Measurements from ENCODE around the gene MIA2. TPM values are rescaled to one million over a fixed set of nuclear protein-coding genes. Genes with fewer than 3 reads are reported as not detected.

MIA2 gene
- total RNA-seq, 4 donors from 2014 or later, result 10.9 to 17.0 (median 12.6) TPM

GRCh38 chr14:39268393-39268792, 34.7 kb downstream of the MIA2 start:
- intact Hi-C loops (cut with DNase I), result loop anchor here (5.0 to 10.0 kb wide), 3 partner anchors 101 to 164 kb away; partner anchors contain the start of gene SEC23A
- TF ChIP-seq EP300 (IDR thresholded peaks at IDR 0.05), result no peak
- no peak for TF ChIP-seq CTCF (IDR thresholded peaks at IDR 0.05)
- no peak for TF ChIP-seq POLR2AphosphoS5 (IDR thresholded peaks at IDR 0.05)
- TF ChIP-seq POLR2A (IDR thresholded peaks at IDR 0.05; ENCODE audit: low read depth), result no peak
- Histone ChIP-seq H3K36me3 (no peaks in the 10 kb centered on the region), H3K4me1 (peaks cover 13 to 43% (median 36%) of the 10 kb centered on the region in 4 donors), H3K4me3 (peak overlapping the region; percentile 75 to 92 (median 80)), H3K27ac (replicated peaks in 1 of 4) (peak overlapping the region in 1 of 4 donors; percentile 9), H3K27me3 (no peaks in the 10 kb centered on the region), H3K9me3 (no peaks in the 10 kb centered on the region)
- 23% methylated on average over 2 of the region's 2 CpGs for WGBS
- DNase-seq (ENCODE audit: extremely low spot score), result no peak

GRCh38 chr14:39272918-39273317, 39.2 kb downstream of the MIA2 start:
- DNase-seq (ENCODE audit: extremely low spot score), result no peak
- Histone ChIP-seq H3K4me3 (no peak overlapping the region), H3K36me3 (peaks cover 0 to 2% (median 0%) of the 10 kb centered on the region in 4 donors), H3K9me3 (no peaks in the 10 kb centered on the region), H3K27ac (replicated peaks in 1 of 4) (no peak overlapping the region), H3K27me3 (no peaks in the 10 kb centered on the region), H3K4me1 (peaks cover 13 to 46% (median 35%) of the 10 kb centered on the region in 4 donors)
- TF ChIP-seq POLR2A (IDR thresholded peaks at IDR 0.05; ENCODE audit: low read depth), result no peak
- TF ChIP-seq POLR2AphosphoS5 (IDR thresholded peaks at IDR 0.05), result no peak
- TF ChIP-seq EP300 (IDR thresholded peaks at IDR 0.05), result no peak
- no peak for TF ChIP-seq CTCF (IDR thresholded peaks at IDR 0.05)
- 100% methylated on average over 1 of the region's 1 CpG for WGBS
- intact Hi-C loops (cut with DNase I), result no loop called here

GRCh38 chr14:39275395-39275794, 41.7 kb downstream of the MIA2 start:
- WGBS, result 93% methylated on average over 5 of the region's 5 CpGs
- intact Hi-C loops (cut with DNase I), result no loop called here
- H3K36me3 ChIP-seq, result peaks cover 0 to 21% (median 9%) of the 10 kb centered on the region in 4 donors
- no peak for TF ChIP-seq POLR2AphosphoS5 (IDR thresholded peaks at IDR 0.05)
- no peak for TF ChIP-seq CTCF (IDR thresholded peaks at IDR 0.05)
- no peak for TF ChIP-seq EP300 (IDR thresholded peaks at IDR 0.05)
- TF ChIP-seq POLR2A (IDR thresholded peaks at IDR 0.05; ENCODE audit: low read depth), result no peak
- H3K27ac ChIP-seq (replicated peaks in 1 of 4), result no peak overlapping the region
- no peaks in the 10 kb centered on the region for H3K27me3 ChIP-seq
- H3K9me3 ChIP-seq, result no peaks in the 10 kb centered on the region
- peaks cover 0 to 24% (median 13%) of the 10 kb centered on the region in 4 donors for H3K4me1 ChIP-seq
- no peak for DNase-seq (ENCODE audit: extremely low spot score)
- no peak overlapping the region for H3K4me3 ChIP-seq

- Histone ChIP-seq H3K4me1 (peaks cover 0 to 18% (median 10%) of the 10 kb centered on the region in 4 donors), H3K27me3 (no peaks in the 10 kb centered on the region), H3K36me3 (peaks cover 0 to 27% (median 15%) of the 10 kb centered on the region in 4 donors), H3K4me3 (no peak overlapping the region), H3K27ac (replicated peaks in 1 of 4) (no peak overlapping the region), H3K9me3 (no peaks in the 10 kb centered on the region)
- intact Hi-C loops (cut with DNase I), result no loop called here
- no peak for DNase-seq (ENCODE audit: extremely low spot score)
- no peak for TF ChIP-seq CTCF (IDR thresholded peaks at IDR 0.05)
- no peak for TF ChIP-seq POLR2AphosphoS5 (IDR thresholded peaks at IDR 0.05)
- no peak for TF ChIP-seq POLR2A (IDR thresholded peaks at IDR 0.05; ENCODE audit: low read depth)
- no peak for TF ChIP-seq EP300 (IDR thresholded peaks at IDR 0.05)
- 74% methylated on average over 1 of the region's 1 CpG for WGBS
Observed at GRCh38 chr14:39276005-39276404, 42.3 kb downstream of the MIA2 start.

GRCh38 chr14:39276579-39277114, 42.9 kb downstream of the MIA2 start:
- no peak overlapping the region for H3K27ac ChIP-seq (replicated peaks in 1 of 4)
- TF ChIP-seq POLR2AphosphoS5 (IDR thresholded peaks at IDR 0.05), result no peak
- TF ChIP-seq CTCF (IDR thresholded peaks at IDR 0.05), result no peak
- no peak for TF ChIP-seq EP300 (IDR thresholded peaks at IDR 0.05)
- no peak for TF ChIP-seq POLR2A (IDR thresholded peaks at IDR 0.05; ENCODE audit: low read depth)
- intact Hi-C loops (cut with DNase I), result no loop called here
- H3K27me3 ChIP-seq, result no peaks in the 10 kb centered on the region
- WGBS, result 90% methylated on average over 2 of the region's 2 CpGs
- no peak overlapping the region for H3K4me3 ChIP-seq
- H3K36me3 ChIP-seq, result peaks cover 0 to 34% (median 21%) of the 10 kb centered on the region in 4 donors
- DNase-seq (ENCODE audit: extremely low spot score), result no peak
- peaks cover 0 to 18% (median 10%) of the 10 kb centered on the region in 4 donors for H3K4me1 ChIP-seq
- no peaks in the 10 kb centered on the region for H3K9me3 ChIP-seq
